GM06990 (cell line): ENCODE data around the gene ATP7A.

Source experiments
- DNase-seq: peaks from one replicate; pipeline ENCODE4 v3.0.0-alpha.2; 2011; ENCODE audit not compliant: insufficient read length; ENCODE audit errors: extremely low read depth
- H3K27me3 ChIP-seq: replicated peaks from 2 replicates; pipeline ENCODE4 v1.6.0; 2011; ENCODE audit warnings: low read length; ENCODE audit not compliant: control insufficient read depth, insufficient read depth
- H3K36me3 ChIP-seq: 2 replicates; pipeline ENCODE4 v1.5.1; 2011; ENCODE audit warnings: low read length; ENCODE audit not compliant: control insufficient read depth, insufficient read depth
- H3K4me3 ChIP-seq: replicated peaks from 2 replicates; pipeline ENCODE4 v1.5.1; 2011; ENCODE audit warnings: low read depth, mild to moderate bottlenecking, control low read depth, low read length
- CTCF ChIP-seq: IDR thresholded peaks from 2 replicates; pipeline ENCODE4 v1.5.1; 2011; ENCODE audit warnings: low read length, control low read depth, mild to moderate bottlenecking, inconsistent platforms; ENCODE audit not compliant: insufficient read depth, poor library complexity, severe bottlenecking

The ATP7A gene

GRCh38 chrX:77966361-77966760 lies 55.9 kb downstream of the ATP7A start:
- Histone ChIP-seq H3K4me3 (no peak overlapping the region), H3K36me3 (no peaks in the 10 kb centered on the region), H3K27me3 (no peaks in the 10 kb centered on the region)
- DNase-seq = no peak
- no peak for TF ChIP-seq CTCF

GRCh38 chrX:77967631-77968030 lies 57.1 kb downstream of the ATP7A start:
- H3K4me3 ChIP-seq = no peak overlapping the region
- no peak for TF ChIP-seq CTCF
- no peaks in the 10 kb centered on the region for H3K27me3 ChIP-seq
- H3K36me3 ChIP-seq = no peaks in the 10 kb centered on the region
- DNase-seq = no peak

- Histone ChIP-seq H3K27me3 (no peaks in the 10 kb centered on the region), H3K36me3 (no peaks in the 10 kb centered on the region), H3K4me3 (no peak within 1 kb of the TSS)
- no peak for DNase-seq
- no peak for TF ChIP-seq CTCF
These were observed 59.0 kb downstream of the ATP7A start, which contains the start of gene PGAM4 for GRCh38 chrX:77969538-77969937. Gene PGAM4 (minus strand): TSS chrX:77969638. CDS start chrX:77969638, 0 bp downstream.

- Histone ChIP-seq H3K27me3 (no peaks in the 10 kb centered on the region), H3K4me3 (no peak overlapping the region), H3K36me3 (no peaks in the 10 kb centered on the region)
- no peak for DNase-seq
- no peak for TF ChIP-seq CTCF
These were observed 65.3 kb downstream of the ATP7A start for GRCh38 chrX:77975755-77976154.

GRCh38 chrX:77977095-77977494 lies 66.6 kb downstream of the ATP7A start:
- DNase-seq = no peak
- TF ChIP-seq CTCF = no peak

GRCh38 chrX:77977518-77977917 lies 67.0 kb downstream of the ATP7A start:
- no peak for TF ChIP-seq CTCF

More at GRCh38 chrX:77977095-77977494, 66.6 kb downstream of the ATP7A start:
- Histone ChIP-seq H3K36me3 (no peaks in the 10 kb centered on the region), H3K4me3 (no peak overlapping the region), H3K27me3 (no peaks in the 10 kb centered on the region)

More at GRCh38 chrX:77977518-77977917, 67.0 kb downstream of the ATP7A start:
- H3K36me3 ChIP-seq = no peaks in the 10 kb centered on the region
- no peak for DNase-seq
- H3K27me3 ChIP-seq = no peaks in the 10 kb centered on the region
- no peak overlapping the region for H3K4me3 ChIP-seq
